ENCODE measurements around the gene CLPSL2. TPM values are rescaled to one million over a fixed set of nuclear protein-coding genes. Genes with fewer than 3 reads are reported as not detected.
"Not testable (repeated sequence)": the region's sequence is repeated elsewhere in the genome, so short reads cannot be mapped to it uniquely, and the experiment has no call there.

CLPSL2 gene
- total and polyA plus RNA-seq, 8 donors: not detected

DNA sequence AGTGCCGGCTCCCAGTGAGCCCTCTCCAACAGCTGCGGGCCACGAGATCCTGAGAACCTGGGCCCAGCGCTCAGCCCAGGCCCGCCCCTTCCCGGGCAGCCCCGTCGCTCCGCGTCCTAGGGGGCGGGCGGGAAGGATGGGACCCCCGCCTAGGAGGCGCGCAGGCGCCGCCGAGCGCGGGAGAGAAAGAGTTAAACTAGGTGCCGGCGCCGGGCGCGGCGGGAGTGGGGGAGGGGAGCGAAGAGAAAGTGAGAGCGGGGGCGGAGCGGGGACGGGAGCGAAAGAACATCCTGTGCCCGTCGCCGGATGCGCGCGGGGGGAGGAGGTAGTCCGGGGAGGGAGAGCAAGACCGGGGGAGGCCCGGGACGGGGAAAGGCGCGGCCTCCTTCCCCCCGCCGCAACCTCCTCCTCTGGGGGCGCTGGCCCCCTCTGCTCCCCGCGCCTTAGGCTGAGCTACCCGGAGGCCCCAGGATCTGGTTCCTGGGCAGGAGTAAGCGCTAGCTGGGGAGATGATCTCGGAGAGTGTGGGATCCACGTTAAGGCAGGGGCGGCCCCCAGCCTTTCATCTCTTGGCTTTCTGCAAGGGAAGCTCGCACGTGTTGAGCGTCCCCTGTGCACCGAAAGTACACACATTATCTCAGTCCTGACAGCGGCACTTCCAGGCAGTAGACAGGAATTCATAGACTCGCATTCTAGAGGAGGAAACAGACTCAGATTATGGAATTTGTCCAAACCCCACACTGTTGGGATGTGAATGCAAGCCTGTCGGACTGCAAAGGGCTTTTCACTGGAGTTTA lies 44.5 kb upstream of the CLPSL2 start:
- 0 to 1% (median 1%) methylated on average over 25 to 61 of the region's 61 CpGs for WGBS, 5 donors
- H3K36me3 ChIP-seq: no peaks in the 10 kb centered on the region
- peaks cover 71 to 92% (median 85%) of the 10 kb centered on the region in 4 donors for H3K4me1 ChIP-seq

DNA sequence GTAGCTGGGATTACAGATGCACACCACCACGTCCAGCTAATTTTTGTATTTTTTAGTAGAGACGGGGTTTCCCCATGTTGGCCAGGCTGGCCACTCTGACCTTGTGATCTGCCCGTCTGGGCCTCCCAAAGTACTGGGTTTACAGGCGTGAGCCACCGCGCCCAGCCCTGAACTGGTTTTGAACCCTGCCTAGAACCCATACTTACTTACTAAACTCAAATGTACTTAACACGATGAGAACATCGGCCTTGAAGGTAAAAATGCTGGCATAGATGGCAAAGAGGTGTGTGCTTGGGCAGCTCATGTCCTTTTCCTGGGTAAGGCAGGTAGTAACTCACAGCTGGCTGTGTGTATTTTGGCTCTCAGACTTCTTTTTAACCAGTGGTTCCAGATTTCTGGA lies 42.8 kb upstream of the CLPSL2 start:
- 73 to 84% (median 78%) methylated on average over 8 of the region's 8 CpGs for WGBS, 5 donors
- H3K9me3 ChIP-seq: no peaks in the 10 kb centered on the region
- peaks cover 68 to 92% (median 78%) of the 10 kb centered on the region in 4 donors for H3K4me1 ChIP-seq
- peak in 1 of 2 donors; percentile 42 for DNase-seq
- no peaks in the 10 kb centered on the region for H3K27me3 ChIP-seq
- no peaks in the 10 kb centered on the region for H3K36me3 ChIP-seq
- TF ChIP-seq EP300 (IDR thresholded peaks at IDR 0.05): no peak
- TF ChIP-seq POLR2AphosphoS5 (IDR thresholded peaks at IDR 0.05): no peak
- no peak for TF ChIP-seq POLR2A (IDR thresholded peaks at IDR 0.05)
- TF ChIP-seq, protein P1, sequence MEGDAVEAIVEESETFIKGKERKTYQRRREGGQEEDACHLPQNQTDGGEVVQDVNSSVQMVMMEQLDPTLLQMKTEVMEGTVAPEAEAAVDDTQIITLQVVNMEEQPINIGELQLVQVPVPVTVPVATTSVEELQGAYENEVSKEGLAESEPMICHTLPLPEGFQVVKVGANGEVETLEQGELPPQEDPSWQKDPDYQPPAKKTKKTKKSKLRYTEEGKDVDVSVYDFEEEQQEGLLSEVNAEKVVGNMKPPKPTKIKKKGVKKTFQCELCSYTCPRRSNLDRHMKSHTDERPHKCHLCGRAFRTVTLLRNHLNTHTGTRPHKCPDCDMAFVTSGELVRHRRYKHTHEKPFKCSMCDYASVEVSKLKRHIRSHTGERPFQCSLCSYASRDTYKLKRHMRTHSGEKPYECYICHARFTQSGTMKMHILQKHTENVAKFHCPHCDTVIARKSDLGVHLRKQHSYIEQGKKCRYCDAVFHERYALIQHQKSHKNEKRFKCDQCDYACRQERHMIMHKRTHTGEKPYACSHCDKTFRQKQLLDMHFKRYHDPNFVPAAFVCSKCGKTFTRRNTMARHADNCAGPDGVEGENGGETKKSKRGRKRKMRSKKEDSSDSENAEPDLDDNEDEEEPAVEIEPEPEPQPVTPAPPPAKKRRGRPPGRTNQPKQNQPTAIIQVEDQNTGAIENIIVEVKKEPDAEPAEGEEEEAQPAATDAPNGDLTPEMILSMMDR (IDR thresholded peaks at IDR 0.05): no peak
- H3K27ac ChIP-seq: peak overlapping the region; percentile 68 to 100 (median 100)
- intact Hi-C loops (cut with DNase I; ENCODE audit: low total_unique reads): loop anchor here (5.0 kb wide), 1 partner anchor 46 kb away; the partner anchor contains the start of gene FKBP5
- no peak overlapping the region for H3K4me3 ChIP-seq

More for the DNA sequence above, 44.5 kb upstream of the CLPSL2 start:
- peak; percentile 95 to 98 for DNase-seq
- intact Hi-C loops (cut with DNase I; ENCODE audit: low total_unique reads): loop anchor here (5.0 kb wide), 1 partner anchor 45 kb away; the partner anchor contains the start of gene FKBP5
- TF ChIP-seq, protein P1 (IDR thresholded peaks at IDR 0.05): no peak
- peak; percentile 83 to 89 (median 87) for TF ChIP-seq POLR2AphosphoS5 (IDR thresholded peaks at IDR 0.05)
- TF ChIP-seq EP300 (IDR thresholded peaks at IDR 0.05): peak; percentile 96
- TF ChIP-seq POLR2A (IDR thresholded peaks at IDR 0.05): peak in 1 of 4 donors; percentile 4
- H3K27ac ChIP-seq: peak overlapping the region; percentile 98 to 100 (median 100)
- no peaks in the 10 kb centered on the region for H3K27me3 ChIP-seq
- no peaks in the 10 kb centered on the region for H3K9me3 ChIP-seq
- peak overlapping the region; percentile 43 to 70 (median 56) for H3K4me3 ChIP-seq

DNA sequence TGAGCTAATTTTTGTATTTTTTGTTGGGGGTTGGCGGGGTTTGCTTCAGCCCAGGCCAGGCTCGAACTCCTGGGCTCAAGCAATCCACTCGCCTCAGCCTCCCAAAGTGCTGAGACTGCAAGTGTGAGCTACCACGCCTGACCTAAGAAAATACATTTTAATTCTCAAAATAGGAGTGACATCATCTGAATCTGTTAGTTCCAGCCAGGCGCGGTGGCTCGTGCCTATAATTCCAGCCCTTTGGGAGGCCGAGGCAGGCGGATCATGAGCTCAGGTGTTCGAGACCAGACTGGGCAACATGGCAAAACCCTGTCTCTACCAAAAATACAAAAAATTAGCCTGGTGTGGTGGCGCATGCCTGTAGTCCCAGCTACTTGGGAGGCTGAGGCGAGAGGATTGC lies 42.1 kb upstream of the CLPSL2 start:
- H3K9me3 ChIP-seq, H3K27me3 ChIP-seq, H3K4me3 ChIP-seq, DNase-seq, H3K36me3 ChIP-seq: not testable (repeated sequence)
- 95 to 98% (median 97%) methylated on average over 12 of the region's 12 CpGs for WGBS, 5 donors
- H3K27ac ChIP-seq: peak overlapping the region in 4 of 5 donors; percentile 100
- intact Hi-C loops (cut with DNase I; ENCODE audit: low total_unique reads): loop anchor here (5.0 kb wide), 1 partner anchor 47 kb away; the partner anchor contains the start of gene FKBP5
- peaks cover 61 to 85% (median 71%) of the 10 kb centered on the region in 4 donors for H3K4me1 ChIP-seq

DNA sequence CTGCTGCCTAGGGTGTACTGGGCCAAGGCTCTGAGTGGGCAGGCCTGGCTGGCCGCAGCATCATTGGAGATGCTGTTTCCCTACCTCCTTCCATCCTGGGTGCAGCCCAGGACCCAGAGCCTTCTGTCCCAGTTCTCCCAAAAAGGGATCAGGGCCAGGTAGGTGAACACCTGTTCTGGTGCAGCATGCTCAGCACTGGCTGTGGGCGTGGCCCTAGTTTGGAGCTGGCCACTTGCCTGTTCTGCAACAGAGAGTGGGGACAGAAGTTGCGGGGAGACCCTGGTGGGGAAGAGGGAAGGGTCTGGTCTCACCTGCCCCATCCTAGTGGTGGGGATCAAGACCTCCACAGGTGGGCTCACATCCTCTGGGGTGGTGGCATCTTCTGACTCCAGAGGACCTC lies 40.9 kb upstream of the CLPSL2 start:
- TF ChIP-seq, protein P1 (IDR thresholded peaks at IDR 0.05): no peak
- TF ChIP-seq POLR2A (IDR thresholded peaks at IDR 0.05): no peak
- no peak for TF ChIP-seq EP300 (IDR thresholded peaks at IDR 0.05)
- no peak for TF ChIP-seq POLR2AphosphoS5 (IDR thresholded peaks at IDR 0.05)
- no peaks in the 10 kb centered on the region for H3K9me3 ChIP-seq
- no peaks in the 10 kb centered on the region for H3K27me3 ChIP-seq
- H3K36me3 ChIP-seq: no peaks in the 10 kb centered on the region
- DNase-seq: peak in 1 of 2 donors; percentile 77
- peaks cover 50 to 74% (median 60%) of the 10 kb centered on the region in 4 donors for H3K4me1 ChIP-seq
- intact Hi-C loops (cut with DNase I; ENCODE audit: low total_unique reads): loop anchor here (5.0 kb wide), 1 partner anchor 153 kb away; no protein-coding TSS in a partner anchor
- peak overlapping the region in 2 of 5 donors; percentile 7 to 100 for H3K27ac ChIP-seq
- 42 to 83% (median 59%) methylated on average over 2 to 3 of the region's 3 CpGs for WGBS, 5 donors
- H3K4me3 ChIP-seq: no peak overlapping the region

Data from stomach (tissue), 9 donors.